Activated naive CD4-positive, alpha-beta T cell treated with anti-CD3 and anti-CD28 coated beads, Interleukin-2, amount 10 ng/mL, durations not matched to agents 7 days and 5 days (primary cell): ENCODE results near the gene ADAMTS13.

Source experiments
- CTCF ChIA-PET: fragments of 350-600 bp; sonication (Branson Sonifier 250); formaldehyde crosslinking; loops from one replicate; lab custom pipeline; 2021; ENCODE audit warnings: antibody characterized with exemption; lab: Charles Lee
- DNase-seq: peaks from one replicate; pipeline ENCODE4 v3.0.0-alpha.2; 2020
- H3K27ac Mint-ChIP-seq: one replicate; pipeline ENCODE4 v1.8.0; 2021; ENCODE audit warnings: mild to moderate bottlenecking, moderate library complexity, mixed read lengths
- H3K27me3 Mint-ChIP-seq: one replicate; pipeline ENCODE4 v1.8.0; 2021; ENCODE audit warnings: mild to moderate bottlenecking, mixed read lengths
- H3K36me3 Mint-ChIP-seq: one replicate; pipeline ENCODE4 v1.8.0; 2021; ENCODE audit warnings: mixed read lengths
- H3K4me1 Mint-ChIP-seq: one replicate; pipeline ENCODE4 v1.8.0; 2021; ENCODE audit warnings: mixed read lengths
- H3K4me3 Mint-ChIP-seq: one replicate; pipeline ENCODE4 v1.8.0; 2021; ENCODE audit warnings: mild to moderate bottlenecking, moderate library complexity, mixed read lengths
- H3K9me3 Mint-ChIP-seq: one replicate; pipeline ENCODE4 v1.8.0; 2021; ENCODE audit warnings: mixed read lengths

The ADAMTS13 gene

DNA sequence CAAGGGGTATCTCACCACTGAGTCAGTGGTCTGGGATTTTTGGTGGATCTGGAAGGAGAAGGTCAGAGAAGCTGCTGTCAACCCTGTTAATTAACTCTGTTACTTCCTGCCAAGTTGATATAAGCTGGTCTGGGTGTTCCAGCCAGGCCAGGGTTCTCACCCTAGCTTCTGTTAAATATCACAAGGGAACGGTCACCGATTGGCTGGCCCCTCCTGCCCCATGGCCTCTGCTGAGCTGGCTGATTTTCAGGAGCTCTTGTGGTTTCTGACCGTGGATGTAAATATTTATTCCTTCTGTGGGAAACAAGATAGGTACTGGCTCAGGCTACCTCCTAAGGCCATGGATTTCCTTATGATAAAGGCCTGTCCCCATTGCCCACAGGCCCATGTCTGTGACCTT lies 1.0 kb downstream of the ADAMTS13 start:
- CTCF ChIA-PET, result no interaction called here
- H3K27me3 Mint-ChIP-seq, result peaks cover 37% of the 10 kb centered on the region
- H3K4me1 Mint-ChIP-seq, result peaks cover 22% of the 10 kb centered on the region
- H3K4me3 Mint-ChIP-seq, result no peak overlapping the region
- H3K36me3 Mint-ChIP-seq, result no peaks in the 10 kb centered on the region
- no peak for DNase-seq
- no peak overlapping the region for H3K27ac Mint-ChIP-seq
- no peaks in the 10 kb centered on the region for H3K9me3 Mint-ChIP-seq

GRCh38 chr9:133424187-133424586 lies 2.0 kb downstream of the ADAMTS13 start:
- no peaks in the 10 kb centered on the region for H3K36me3 Mint-ChIP-seq
- H3K9me3 Mint-ChIP-seq, result no peaks in the 10 kb centered on the region
- H3K4me1 Mint-ChIP-seq, result peaks cover 13% of the 10 kb centered on the region
- H3K4me3 Mint-ChIP-seq, result no peak overlapping the region
- DNase-seq, result no peak
- CTCF ChIA-PET, result no interaction called here
- H3K27ac Mint-ChIP-seq, result no peak overlapping the region
- H3K27me3 Mint-ChIP-seq, result peaks cover 45% of the 10 kb centered on the region

DNA sequence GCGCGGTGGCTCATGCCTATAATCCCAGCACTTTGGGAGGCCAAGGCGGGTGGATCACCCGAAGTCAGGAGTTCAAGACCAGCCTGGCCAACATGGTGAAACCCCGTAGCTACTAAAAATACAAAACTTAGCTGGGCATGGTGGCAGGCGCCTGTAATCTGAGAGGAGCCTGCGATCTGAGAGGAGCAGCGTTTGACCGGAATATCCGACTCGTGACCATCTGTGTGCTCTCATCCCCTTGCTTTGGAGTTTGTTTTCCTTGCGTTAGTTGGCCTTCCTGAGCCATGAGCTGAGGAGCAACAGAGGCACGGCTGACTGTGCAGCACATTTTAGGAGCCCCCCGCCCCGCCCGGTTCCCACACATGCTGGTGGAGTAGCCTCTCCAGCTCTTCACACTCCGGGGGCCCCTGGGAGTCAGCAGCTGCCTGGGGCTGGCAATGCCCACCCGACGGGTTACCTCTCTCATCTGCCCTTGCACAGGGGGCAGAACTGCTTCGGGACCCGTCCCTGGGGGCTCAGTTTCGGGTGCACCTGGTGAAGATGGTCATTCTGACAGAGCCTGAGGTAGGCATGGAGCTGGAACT lies 3.0 kb downstream of the ADAMTS13 start:
- Mint-ChIP-seq H3K27ac (no peak overlapping the region), H3K4me1 (peaks cover 11% of the 10 kb centered on the region), H3K36me3 (no peaks in the 10 kb centered on the region), H3K9me3 (no peaks in the 10 kb centered on the region), H3K4me3 (no peak overlapping the region), H3K27me3 (peaks cover 54% of the 10 kb centered on the region)
- CTCF ChIA-PET, result no interaction called here
- DNase-seq, result no peak

GRCh38 chr9:133426011-133426410 lies 3.8 kb downstream of the ADAMTS13 start:
- H3K4me3 Mint-ChIP-seq, result no peak overlapping the region
- CTCF ChIA-PET, result no interaction called here
- no peak overlapping the region for H3K27ac Mint-ChIP-seq
- DNase-seq, result no peak
- H3K9me3 Mint-ChIP-seq, result no peaks in the 10 kb centered on the region
- H3K36me3 Mint-ChIP-seq, result no peaks in the 10 kb centered on the region
- H3K27me3 Mint-ChIP-seq, result peaks cover 63% of the 10 kb centered on the region
- H3K4me1 Mint-ChIP-seq, result peaks cover 10% of the 10 kb centered on the region

GRCh38 chr9:133427658-133428348 lies 5.6 kb downstream of the ADAMTS13 start:
- Mint-ChIP-seq H3K4me1 (peaks cover 7% of the 10 kb centered on the region), H3K4me3 (no peak overlapping the region), H3K36me3 (no peaks in the 10 kb centered on the region), H3K27ac (no peak overlapping the region), H3K27me3 (peaks cover 68% of the 10 kb centered on the region), H3K9me3 (no peaks in the 10 kb centered on the region)
- DNase-seq, result no peak
- CTCF ChIA-PET, result no interaction called here

- H3K9me3 Mint-ChIP-seq, result no peaks in the 10 kb centered on the region
- H3K36me3 Mint-ChIP-seq, result no peaks in the 10 kb centered on the region
- H3K4me3 Mint-ChIP-seq, result no peak overlapping the region
- CTCF ChIA-PET, result no interaction called here
- H3K27me3 Mint-ChIP-seq, result peaks cover 68% of the 10 kb centered on the region
- no peak for DNase-seq
- H3K4me1 Mint-ChIP-seq, result peaks cover 7% of the 10 kb centered on the region
- H3K27ac Mint-ChIP-seq, result no peak overlapping the region
Observed at GRCh38 chr9:133428617-133429101, 6.5 kb downstream of the ADAMTS13 start.

DNA sequence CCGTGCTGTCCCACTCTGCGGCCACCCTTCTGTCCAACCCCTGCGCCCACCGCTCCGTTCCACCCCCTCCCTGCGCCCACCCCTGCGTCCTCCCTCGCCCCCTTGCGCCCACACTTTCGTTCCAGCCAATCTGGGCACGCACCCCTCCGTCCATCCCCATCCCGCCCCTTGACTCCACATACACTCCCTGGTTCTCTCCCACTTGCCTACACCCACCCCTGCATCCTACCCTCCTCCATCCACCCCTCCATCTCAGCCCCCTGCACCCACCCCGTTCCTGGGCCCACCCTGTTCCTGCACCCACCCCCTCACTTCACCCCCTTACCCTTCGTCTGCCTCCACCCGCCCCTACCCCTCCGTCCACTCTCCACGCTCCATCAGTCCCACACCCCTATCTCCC lies 7.0 kb downstream of the ADAMTS13 start:
- Mint-ChIP-seq H3K4me1 (peaks cover 7% of the 10 kb centered on the region), H3K4me3 (no peak overlapping the region), H3K9me3 (no peaks in the 10 kb centered on the region), H3K27ac (no peak overlapping the region), H3K36me3 (no peaks in the 10 kb centered on the region), H3K27me3 (peaks cover 68% of the 10 kb centered on the region)
- DNase-seq, result no peak
- CTCF ChIA-PET, result no interaction called here

DNA sequence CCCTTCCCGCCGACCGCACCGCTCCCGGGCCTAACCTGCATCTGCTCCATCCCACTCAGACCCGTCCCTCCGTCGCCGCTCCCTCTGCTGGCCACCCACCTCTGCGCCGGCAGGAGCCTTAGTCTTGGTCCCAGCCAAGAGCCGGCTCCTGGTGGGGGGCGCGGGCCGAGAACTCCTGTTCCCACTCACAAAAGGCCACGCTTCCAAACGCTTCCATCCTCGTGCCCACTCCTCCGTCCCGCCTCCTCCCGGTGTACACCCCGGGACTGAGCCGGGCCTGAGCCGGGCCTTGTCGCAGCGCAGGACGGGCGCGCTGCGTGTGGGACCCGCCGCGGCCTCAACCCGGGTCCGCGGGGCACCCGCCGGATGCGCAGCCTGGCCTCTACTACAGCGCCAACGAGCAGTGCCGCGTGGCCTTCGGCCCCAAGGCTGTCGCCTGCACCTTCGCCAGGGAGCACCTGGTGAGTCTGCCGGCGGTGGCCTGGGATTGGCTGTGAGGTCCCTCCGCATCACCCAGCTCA lies 7.5 kb downstream of the ADAMTS13 start:
- no peak overlapping the region for H3K4me3 Mint-ChIP-seq
- H3K27me3 Mint-ChIP-seq, result peaks cover 66% of the 10 kb centered on the region
- H3K9me3 Mint-ChIP-seq, result no peaks in the 10 kb centered on the region
- no peak overlapping the region for H3K27ac Mint-ChIP-seq
- CTCF ChIA-PET, result no interaction called here
- H3K4me1 Mint-ChIP-seq, result peaks cover 7% of the 10 kb centered on the region
- DNase-seq, result peak; percentile 36
- H3K36me3 Mint-ChIP-seq, result no peaks in the 10 kb centered on the region

- peaks cover 7% of the 10 kb centered on the region for H3K4me1 Mint-ChIP-seq
- H3K9me3 Mint-ChIP-seq, result no peaks in the 10 kb centered on the region
- no peak for DNase-seq
- H3K36me3 Mint-ChIP-seq, result no peaks in the 10 kb centered on the region
- H3K4me3 Mint-ChIP-seq, result no peak overlapping the region
- CTCF ChIA-PET, result no interaction called here
- H3K27me3 Mint-ChIP-seq, result peaks cover 60% of the 10 kb centered on the region
- H3K27ac Mint-ChIP-seq, result no peak overlapping the region
Observed at GRCh38 chr9:133430244-133430643, 8.1 kb downstream of the ADAMTS13 start.

GRCh38 chr9:133433351-133433843 lies 11.2 kb downstream of the ADAMTS13 start:
- Mint-ChIP-seq H3K4me1 (peaks cover 4% of the 10 kb centered on the region), H3K4me3 (no peak overlapping the region), H3K27ac (no peak overlapping the region), H3K27me3 (peaks cover 29% of the 10 kb centered on the region), H3K9me3 (no peaks in the 10 kb centered on the region), H3K36me3 (no peaks in the 10 kb centered on the region)
- no peak for DNase-seq
- CTCF ChIA-PET, result no interaction called here

- Mint-ChIP-seq H3K9me3 (no peaks in the 10 kb centered on the region), H3K4me3 (no peak overlapping the region), H3K4me1 (no peaks in the 10 kb centered on the region), H3K27ac (no peak overlapping the region), H3K36me3 (no peaks in the 10 kb centered on the region), H3K27me3 (peaks cover 4% of the 10 kb centered on the region)
- CTCF ChIA-PET, result no interaction called here
- DNase-seq, result no peak
Observed at GRCh38 chr9:133436681-133437080, 14.5 kb downstream of the ADAMTS13 start.

- DNase-seq, result no peak
- CTCF ChIA-PET, result no interaction called here
- Mint-ChIP-seq H3K9me3 (no peaks in the 10 kb centered on the region), H3K4me3 (no peak overlapping the region), H3K27ac (no peak overlapping the region), H3K36me3 (no peaks in the 10 kb centered on the region), H3K27me3 (no peaks in the 10 kb centered on the region), H3K4me1 (no peaks in the 10 kb centered on the region)
Observed at GRCh38 chr9:133437753-133438531, 15.8 kb downstream of the ADAMTS13 start.

DNA sequence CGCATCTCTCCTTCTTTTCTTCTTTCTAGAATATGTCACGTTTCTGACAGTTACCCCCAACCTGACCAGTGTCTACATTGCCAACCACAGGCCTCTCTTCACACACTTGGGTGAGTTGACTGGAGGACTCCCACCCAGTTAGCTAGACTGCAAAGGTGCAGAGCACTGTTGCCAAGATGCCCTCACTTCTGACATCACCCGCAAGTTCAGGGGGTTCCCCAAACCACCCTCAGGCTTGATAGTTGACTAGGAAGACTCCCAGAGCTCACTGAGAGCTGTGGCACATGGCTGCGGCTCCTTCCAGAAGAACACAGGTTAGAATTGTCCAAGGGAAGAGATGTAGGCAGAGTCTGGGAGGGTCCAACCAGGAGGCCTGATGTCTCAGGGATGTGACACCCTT lies 17.2 kb downstream of the ADAMTS13 start:
- Mint-ChIP-seq H3K36me3 (no peaks in the 10 kb centered on the region), H3K4me1 (no peaks in the 10 kb centered on the region), H3K9me3 (no peaks in the 10 kb centered on the region), H3K4me3 (no peak overlapping the region), H3K27me3 (no peaks in the 10 kb centered on the region), H3K27ac (no peak overlapping the region)
- DNase-seq, result no peak
- CTCF ChIA-PET, result no interaction called here

GRCh38 chr9:133440874-133441273 lies 18.7 kb downstream of the ADAMTS13 start:
- Mint-ChIP-seq H3K9me3 (no peaks in the 10 kb centered on the region), H3K27me3 (peaks cover 4% of the 10 kb centered on the region), H3K4me3 (no peak overlapping the region), H3K4me1 (no peaks in the 10 kb centered on the region), H3K27ac (no peak overlapping the region), H3K36me3 (no peaks in the 10 kb centered on the region)
- CTCF ChIA-PET, result interaction anchor here (0.7 kb wide), 1 partner anchor 32 kb away, joined by 3 read pairs; no protein-coding TSS in a partner anchor
- no peak for DNase-seq
